ENCODE results near the gene LHX3.
"Not testable (repeated sequence)": the region's sequence is repeated elsewhere in the genome, so short reads cannot be mapped to it uniquely, and the experiment has no call there.

The LHX3 gene

GRCh38 chr9:136153381-136154065, 51.4 kb downstream of the LHX3 start:
- H3K27me3 ChIP-seq (replicated peaks): peaks cover 9% of the 10 kb centered on the region
- in situ Hi-C loops (cut with HindIII; ENCODE audit: low pct_ligation_motif_present, low sequenced_read_pairs): no loop called here
- H3K27ac ChIP-seq: no peak overlapping the region
- no peak for DNase-seq
- no peaks in the 10 kb centered on the region for H3K36me3 ChIP-seq (replicated peaks)
- H3K4me3 ChIP-seq (ENCODE audit: low read depth, low read length): no peak overlapping the region
- TF ChIP-seq CTCF (IDR thresholded peaks at IDR 0.05; ENCODE audit: low read depth, low read length, missing control alignments): no peak

- no peak for TF ChIP-seq CTCF (IDR thresholded peaks at IDR 0.05; ENCODE audit: low read depth, low read length, missing control alignments)
- DNase-seq: no peak
- Histone ChIP-seq H3K27me3 (replicated peaks) (peaks cover 15% of the 10 kb centered on the region), H3K27ac (no peak overlapping the region), H3K4me3 (ENCODE audit: low read depth, low read length) (no peak overlapping the region), H3K36me3 (replicated peaks) (no peaks in the 10 kb centered on the region)
- in situ Hi-C loops (cut with HindIII; ENCODE audit: low pct_ligation_motif_present, low sequenced_read_pairs): no loop called here
Observed at GRCh38 chr9:136152931-136153330, 52.0 kb downstream of the LHX3 start.

- DNase-seq: no peak
- no peaks in the 10 kb centered on the region for H3K36me3 ChIP-seq (replicated peaks)
- in situ Hi-C loops (cut with HindIII; ENCODE audit: low pct_ligation_motif_present, low sequenced_read_pairs): no loop called here
- H3K4me3 ChIP-seq (ENCODE audit: low read depth, low read length): no peak overlapping the region
- no peak overlapping the region for H3K27ac ChIP-seq
- no peak for TF ChIP-seq CTCF (IDR thresholded peaks at IDR 0.05; ENCODE audit: low read depth, low read length, missing control alignments)
- peaks cover 17% of the 10 kb centered on the region for H3K27me3 ChIP-seq (replicated peaks)
Observed at GRCh38 chr9:136152543-136152866, 52.4 kb downstream of the LHX3 start.

GRCh38 chr9:136151848-136152542, 52.9 kb downstream of the LHX3 start:
- in situ Hi-C loops (cut with HindIII; ENCODE audit: low pct_ligation_motif_present, low sequenced_read_pairs): no loop called here

GRCh38 chr9:136151214-136151804, 53.6 kb downstream of the LHX3 start:
- H3K27me3 ChIP-seq (replicated peaks): peaks cover 20% of the 10 kb centered on the region
- in situ Hi-C loops (cut with HindIII; ENCODE audit: low pct_ligation_motif_present, low sequenced_read_pairs): no loop called here

More at GRCh38 chr9:136151848-136152542, 52.9 kb downstream of the LHX3 start:
- peaks cover 21% of the 10 kb centered on the region for H3K27me3 ChIP-seq (replicated peaks)
- H3K27ac ChIP-seq: no peak overlapping the region
- DNase-seq: no peak
- no peaks in the 10 kb centered on the region for H3K36me3 ChIP-seq (replicated peaks)
- TF ChIP-seq CTCF (IDR thresholded peaks at IDR 0.05; ENCODE audit: low read depth, low read length, missing control alignments): no peak
- H3K4me3 ChIP-seq (ENCODE audit: low read depth, low read length): no peak overlapping the region

GRCh38 chr9:136150664-136151213, 54.2 kb downstream of the LHX3 start:
- H3K36me3 ChIP-seq (replicated peaks); in situ Hi-C loops (cut with HindIII; ENCODE audit: low pct_ligation_motif_present, low sequenced_read_pairs); H3K4me3 ChIP-seq (ENCODE audit: low read depth, low read length); H3K27ac ChIP-seq; DNase-seq: not testable (repeated sequence)
- peaks cover 19% of the 10 kb centered on the region for H3K27me3 ChIP-seq (replicated peaks)

More at GRCh38 chr9:136151214-136151804, 53.6 kb downstream of the LHX3 start:
- H3K4me3 ChIP-seq (ENCODE audit: low read depth, low read length): no peak overlapping the region
- DNase-seq: no peak
- TF ChIP-seq CTCF (IDR thresholded peaks at IDR 0.05; ENCODE audit: low read depth, low read length, missing control alignments): no peak
- H3K27ac ChIP-seq: no peak overlapping the region
- H3K36me3 ChIP-seq (replicated peaks): no peaks in the 10 kb centered on the region
